HG03442 (cell line): ENCODE data around the gene ZSCAN18.

Experiments used
- ATAC-seq: cut with Tn5 transposase; IDR thresholded peaks from one replicate; pipeline ENCODE4 v1.9.1; 2021; ENCODE audit warnings: mild to moderate bottlenecking, moderate library complexity; ENCODE audit not compliant: unreplicated experiment

ZSCAN18 gene

DNA sequence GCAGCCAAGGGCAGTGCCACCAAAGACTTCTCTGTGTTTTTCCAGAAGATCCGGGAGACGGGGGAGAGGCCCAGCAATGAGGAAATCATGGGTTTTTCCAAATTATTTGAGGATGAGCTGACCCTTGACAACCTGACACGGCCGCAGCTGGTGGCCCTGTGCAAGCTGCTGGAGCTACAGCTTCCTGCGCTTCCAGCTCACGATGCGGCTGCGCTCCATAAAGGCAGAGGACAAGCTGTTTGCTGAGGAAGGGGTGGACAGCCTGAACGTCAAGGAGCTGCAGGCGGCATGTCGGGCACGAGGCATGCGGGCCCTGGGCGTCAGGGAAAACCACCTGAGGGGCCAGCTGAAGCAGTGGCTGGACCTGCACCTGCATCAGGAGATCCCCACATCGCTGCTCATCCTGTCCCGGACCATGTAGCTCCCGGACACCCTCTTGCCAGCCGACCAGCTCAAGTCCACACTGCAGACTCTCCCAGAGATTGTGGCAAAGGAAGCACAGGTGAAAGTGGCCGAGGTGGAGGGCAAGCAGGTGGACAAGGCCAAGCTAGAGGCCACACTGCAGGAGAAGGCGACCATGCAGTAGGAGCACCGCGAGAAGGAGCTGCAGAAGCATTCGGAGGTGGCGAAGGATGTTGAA, 52.5 kb downstream of the ZSCAN18 start:
- ATAC-seq: no peak

DNA sequence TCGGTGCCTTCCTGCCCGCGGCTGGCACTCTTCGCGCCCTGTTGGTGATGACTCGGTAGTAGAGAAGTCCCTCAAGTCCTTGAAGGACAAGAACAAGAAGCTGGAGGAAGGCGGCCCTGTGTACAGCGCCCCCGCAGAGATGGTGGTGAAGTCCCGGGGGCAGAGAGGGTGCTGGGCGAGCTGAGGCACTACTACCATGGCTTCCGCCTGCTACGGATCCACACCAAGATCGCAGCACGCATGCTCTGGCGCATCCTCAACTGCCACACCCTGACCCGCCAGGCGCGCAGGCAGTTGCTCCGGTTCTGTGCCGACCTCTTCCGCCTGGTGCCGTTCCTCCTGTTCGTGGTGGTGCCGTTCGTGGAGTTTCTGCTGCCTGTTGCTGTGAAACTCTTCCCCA, 53.1 kb downstream of the ZSCAN18 start:
- no peak for ATAC-seq

DNA sequence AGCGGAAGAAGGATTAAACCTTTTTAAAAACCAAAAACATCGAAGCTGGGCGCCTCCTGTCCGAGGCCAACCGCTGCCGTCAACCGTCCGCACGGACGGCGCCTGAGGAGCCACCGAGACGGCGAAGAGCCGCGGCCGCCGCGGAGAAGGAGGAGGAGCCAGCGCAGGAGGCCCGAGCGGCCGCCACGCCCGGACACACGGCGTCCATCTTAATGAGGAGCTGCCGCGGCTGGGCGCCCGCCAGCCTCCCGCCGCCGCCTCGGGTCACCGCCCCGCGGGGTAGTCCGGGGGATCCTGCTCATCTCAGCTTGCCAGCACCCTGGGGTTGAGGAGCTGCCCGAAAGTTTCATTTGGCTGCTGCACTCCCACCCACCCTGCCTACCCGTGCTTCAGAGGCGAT, 53.6 kb downstream of the ZSCAN18 start:
- no peak for ATAC-seq

DNA sequence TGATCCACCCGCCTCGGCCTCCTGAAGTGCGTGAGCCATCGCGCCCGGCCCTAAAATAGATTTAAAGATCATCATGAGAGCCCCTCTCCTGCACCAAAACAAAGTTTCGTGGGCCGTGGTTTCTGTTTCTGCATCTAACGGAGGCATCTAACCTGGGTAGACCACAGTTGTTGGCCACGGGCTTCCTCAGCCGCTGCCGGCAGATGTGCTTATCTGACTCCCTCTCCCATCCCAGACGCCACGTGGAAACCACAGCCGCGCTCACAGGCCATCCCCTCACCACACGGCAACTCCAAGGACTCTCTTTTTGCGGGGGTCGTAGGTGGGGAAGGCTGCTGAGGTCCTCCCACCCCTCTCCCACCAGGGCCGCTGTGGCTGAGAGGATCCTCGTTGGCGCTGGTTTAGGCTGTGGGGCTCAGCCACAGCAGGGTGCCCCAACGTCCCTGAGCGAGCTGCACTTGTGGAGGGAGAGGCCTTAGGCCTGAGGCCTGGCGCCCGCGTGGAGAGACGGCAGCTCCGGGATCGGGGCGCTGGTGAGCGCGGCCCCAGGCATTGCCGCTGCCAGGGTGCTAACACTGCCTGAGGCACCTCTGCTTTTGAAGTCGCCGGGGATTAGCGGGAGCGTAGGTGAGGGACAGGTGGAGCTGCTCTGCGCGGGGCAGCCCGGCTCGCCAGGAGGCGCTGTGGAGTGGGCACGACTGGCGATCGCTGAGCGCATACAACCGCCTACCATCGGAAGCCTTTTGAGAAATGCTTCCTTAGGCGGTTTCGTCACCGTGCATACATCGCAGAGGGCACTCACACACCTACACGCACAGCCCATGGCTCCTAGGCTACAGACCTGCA, 55.3 kb downstream of the ZSCAN18 start:
- ATAC-seq: no peak

DNA sequence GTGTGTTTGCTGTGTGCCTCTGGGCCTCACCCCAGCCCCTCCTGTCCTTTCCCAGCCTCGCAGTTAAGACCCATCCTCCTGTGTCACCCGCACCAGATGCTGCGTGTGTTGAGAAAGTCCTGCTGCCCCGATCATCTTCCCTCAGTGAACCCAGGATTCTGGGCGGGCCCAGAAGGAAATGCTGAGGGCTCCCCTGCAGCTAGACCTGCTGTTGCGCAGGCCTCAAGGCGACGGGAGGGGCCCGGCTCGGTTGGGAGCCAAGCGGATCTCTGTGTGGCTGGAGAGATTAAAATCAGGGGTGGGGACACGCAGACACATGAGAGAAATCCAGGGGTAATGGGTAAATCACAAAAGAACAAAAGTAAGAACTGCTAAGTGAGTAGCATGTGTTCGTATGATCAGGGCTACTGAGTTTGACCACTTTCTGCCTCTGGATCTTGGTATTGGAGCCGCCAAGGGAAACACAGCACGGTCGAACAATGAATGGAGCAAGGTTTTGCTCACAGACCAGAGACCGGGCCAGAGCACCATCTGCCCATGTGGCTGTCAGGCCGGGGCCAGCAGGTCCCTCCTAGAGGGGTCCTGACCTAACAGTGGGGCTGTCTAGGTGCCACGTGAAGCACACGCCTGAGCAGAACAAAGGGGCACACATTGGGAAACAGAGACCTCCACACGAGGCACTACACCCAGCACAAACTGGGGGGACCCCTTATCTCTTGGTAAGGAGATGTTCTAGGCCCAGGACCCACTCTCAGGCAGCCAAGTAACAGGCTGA, 57.1 kb downstream of the ZSCAN18 start:
- no peak for ATAC-seq

DNA sequence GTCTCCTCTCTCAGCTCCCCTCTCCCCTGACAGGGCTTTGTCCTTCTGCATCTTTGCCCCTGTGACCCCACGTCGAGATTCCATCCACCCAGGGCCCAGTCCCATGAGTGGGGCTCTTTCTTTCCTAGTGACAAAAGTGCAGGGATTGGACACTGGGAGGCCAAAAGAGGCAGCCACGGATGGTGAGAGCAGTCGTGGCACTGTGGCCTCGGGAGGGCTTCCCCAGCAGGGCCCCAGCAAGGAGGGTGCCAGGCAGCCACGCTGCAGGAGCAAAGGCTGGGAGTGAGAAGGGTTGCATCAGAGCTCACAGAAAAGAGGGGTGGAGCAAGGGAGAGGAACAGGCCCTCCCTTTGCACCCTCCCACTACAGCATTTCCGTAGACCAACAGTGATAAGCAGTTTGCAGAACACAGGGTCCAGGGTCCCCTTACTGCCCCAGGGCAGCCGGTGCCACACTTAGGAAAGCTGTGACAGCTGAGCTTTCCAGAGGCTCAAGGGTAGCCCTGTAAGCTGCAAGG, 59.3 kb downstream of the ZSCAN18 start:
- no peak for ATAC-seq

DNA sequence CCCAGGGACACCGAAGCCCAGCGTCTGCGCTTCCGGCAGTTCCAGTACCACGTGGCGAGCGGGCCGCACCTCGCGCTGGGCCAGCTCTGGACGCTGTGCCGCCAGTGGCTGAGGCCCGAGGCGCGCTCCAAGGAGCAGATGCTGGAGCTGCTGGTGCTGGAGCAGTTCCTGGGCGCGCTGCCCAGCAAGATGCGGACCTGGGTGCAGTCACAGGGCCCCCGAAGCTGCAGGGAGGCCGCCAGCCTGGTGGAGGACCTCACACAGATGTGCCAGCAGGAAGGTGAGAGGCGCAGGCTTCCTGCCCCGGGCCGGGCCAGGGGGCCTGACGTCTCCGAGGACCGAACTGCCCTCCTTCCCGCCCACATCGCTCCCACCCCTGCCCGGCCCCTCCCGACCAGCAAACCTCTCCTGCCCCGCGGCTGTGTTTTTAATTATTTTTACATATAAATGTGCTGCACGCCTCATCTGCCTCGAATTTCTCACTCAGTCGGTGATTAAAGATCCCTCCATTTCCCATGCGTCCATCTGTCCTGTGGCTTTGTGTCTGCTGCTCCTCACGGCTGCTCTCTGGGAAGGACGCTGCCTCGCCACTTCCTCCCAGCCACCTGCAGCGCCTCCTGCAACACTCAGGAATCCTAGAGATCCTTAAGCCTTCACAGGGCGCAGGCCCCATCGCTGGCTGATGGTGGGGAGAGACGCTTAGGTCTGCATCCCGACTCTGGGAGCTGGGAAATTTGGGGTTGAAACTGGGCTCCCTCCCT, 59.9 kb downstream of the ZSCAN18 start:
- no peak for ATAC-seq

DNA sequence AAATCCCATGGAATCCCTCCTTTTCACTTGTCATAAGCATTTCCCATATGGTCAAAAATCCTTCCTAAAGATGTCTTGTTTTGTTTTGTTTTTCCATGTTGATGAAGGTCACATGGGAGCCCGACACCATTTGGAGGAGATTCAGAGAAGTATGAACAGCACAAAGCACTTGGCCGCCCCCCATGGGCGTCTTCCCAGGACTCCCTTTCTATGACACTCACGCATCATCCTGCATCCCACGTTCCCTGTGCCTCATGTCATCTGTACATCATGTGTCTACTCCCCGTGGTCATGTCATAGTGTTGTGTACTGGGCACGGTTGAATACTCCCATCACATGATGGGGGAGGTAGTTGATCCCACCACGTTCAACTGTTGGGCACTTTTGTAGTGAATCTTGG, 62.2 kb downstream of the ZSCAN18 start:
- ATAC-seq: no peak

DNA sequence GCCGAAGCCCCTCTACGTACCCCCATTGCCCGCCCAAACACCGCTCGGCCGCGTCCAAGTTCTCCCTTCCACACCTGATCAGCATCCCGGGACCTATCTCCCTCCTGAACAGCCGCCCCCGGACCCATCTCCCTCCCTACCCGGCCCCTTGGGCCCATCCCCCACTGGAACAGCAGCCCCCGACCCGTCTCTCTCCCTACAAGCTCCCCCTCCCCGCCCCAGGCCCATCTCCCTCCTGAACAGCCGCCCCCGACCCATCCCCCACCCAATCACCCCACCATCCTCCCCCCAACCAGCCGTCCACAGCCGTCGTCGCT, 63.6 kb downstream of the ZSCAN18 start:
- ATAC-seq: no peak
